WI38 (cell line): Measurements from ENCODE around the gene PTPRT.

Experiments
- H3K4me3 ChIP-seq: 2 replicates; pipeline ENCODE4 v1.5.1; 2011; ENCODE audit warnings: low read depth, mild to moderate bottlenecking, control low read depth, low read length
- CTCF ChIP-seq: IDR thresholded peaks from 2 replicates; pipeline ENCODE4 v1.5.1; 2012; ENCODE audit warnings: low read depth, mild to moderate bottlenecking, control low read depth, low read length

Gene PTPRT

GRCh38 chr20:42276718-42277602 lies 912.7 kb downstream of the PTPRT start:
- H3K4me3 ChIP-seq: no peak overlapping the region
- TF ChIP-seq CTCF: no peak

- TF ChIP-seq CTCF: no peak
- no peak overlapping the region for H3K4me3 ChIP-seq
Observed at GRCh38 chr20:42274986-42275385, 914.7 kb downstream of the PTPRT start.

GRCh38 chr20:42272516-42272915 lies 917.2 kb downstream of the PTPRT start:
- TF ChIP-seq CTCF: no peak
- H3K4me3 ChIP-seq: no peak overlapping the region

GRCh38 chr20:42270539-42270938 lies 919.2 kb downstream of the PTPRT start:
- no peak for TF ChIP-seq CTCF

DNA sequence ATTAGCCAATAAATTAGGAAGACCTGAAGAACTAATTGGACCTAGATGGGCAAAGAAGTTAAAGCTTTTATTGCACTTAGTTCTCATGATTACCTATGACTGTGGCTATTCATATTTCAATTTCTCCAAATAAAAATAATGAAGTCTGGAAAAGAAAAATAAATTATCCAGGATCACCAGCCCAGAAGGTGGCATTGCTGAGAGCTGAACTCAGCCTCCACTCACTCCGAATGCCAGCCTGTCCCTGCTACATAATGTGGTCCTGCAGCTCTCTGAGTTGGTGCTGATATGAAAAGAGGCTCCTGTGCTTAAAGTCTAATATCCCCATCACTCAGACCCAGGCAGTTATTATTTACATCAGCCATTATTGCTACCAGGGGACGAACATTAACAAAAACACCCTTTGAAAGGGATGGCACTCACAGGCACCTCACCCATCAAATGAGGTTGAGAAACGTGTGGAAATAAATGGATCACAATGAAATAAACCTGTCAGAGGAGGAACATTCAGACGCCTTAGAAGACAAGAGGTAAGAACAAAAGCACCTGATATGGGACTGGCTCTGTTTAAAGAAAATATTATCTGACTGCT lies 921.8 kb downstream of the PTPRT start:
- no peak for TF ChIP-seq CTCF
- no peak overlapping the region for H3K4me3 ChIP-seq

More at GRCh38 chr20:42270539-42270938, 919.2 kb downstream of the PTPRT start:
- no peak overlapping the region for H3K4me3 ChIP-seq

DNA sequence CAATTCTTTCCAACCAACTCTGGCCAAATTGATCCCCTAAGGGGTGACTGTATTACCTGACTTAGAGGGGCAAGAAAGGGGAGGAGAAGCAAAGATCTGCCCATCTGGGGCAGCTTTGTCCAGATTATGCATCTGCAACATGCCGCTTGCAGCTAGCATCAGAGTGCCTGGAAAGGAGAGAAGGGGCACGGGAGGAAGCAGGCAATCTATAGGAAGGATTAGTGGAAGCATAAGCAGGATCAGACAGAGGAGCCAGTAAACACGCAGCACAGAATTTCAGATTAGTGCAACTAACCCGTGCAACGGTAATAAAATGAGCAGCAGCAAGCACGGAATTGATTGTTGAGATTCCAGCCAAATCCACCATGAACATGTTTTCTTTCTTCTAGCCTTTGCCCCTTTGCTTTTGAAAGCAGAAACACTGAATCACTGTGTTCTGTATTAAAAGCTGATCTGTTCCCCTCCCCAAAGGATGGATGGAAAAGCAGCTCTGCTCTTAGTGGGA lies 927.9 kb downstream of the PTPRT start:
- TF ChIP-seq CTCF: no peak

DNA sequence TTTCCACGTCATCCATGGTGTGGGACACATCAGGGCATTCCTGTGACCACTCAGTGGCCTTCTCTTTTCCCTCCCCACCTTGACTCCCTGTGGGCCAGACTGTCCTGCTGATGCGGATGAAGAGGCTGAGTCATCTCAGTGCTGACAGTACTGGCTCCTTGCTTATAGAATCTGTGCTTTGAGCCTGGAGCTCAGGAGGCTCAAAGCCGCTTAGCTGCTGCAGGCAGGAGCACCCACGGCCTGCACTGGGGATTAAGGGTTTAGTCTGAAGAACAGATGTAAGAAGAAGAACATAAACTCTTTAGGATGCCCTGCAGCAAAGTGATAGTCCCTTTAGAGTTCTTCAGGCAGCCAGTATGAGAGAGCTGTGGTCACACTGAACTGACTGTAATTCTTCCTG lies 929.5 kb downstream of the PTPRT start:
- H3K4me3 ChIP-seq: no peak overlapping the region
- no peak for TF ChIP-seq CTCF

More for the DNA sequence above, 927.9 kb downstream of the PTPRT start:
- H3K4me3 ChIP-seq: no peak overlapping the region
